Stimulated activated CD8-positive, alpha-beta memory T cell treated with anti-CD3 and anti-CD28 coated beads, Interleukin-15, amount 100 ng/mL, for 24 hours (primary cell): ENCODE results near the gene ACOT13.
"Not testable (repeated sequence)": the region's sequence is repeated elsewhere in the genome, so short reads cannot be mapped to it uniquely, and the experiment has no call there.

Experiments used
- DNase-seq: peaks from one replicate; pipeline ENCODE4 v3.0.0-alpha.2; 2020; ENCODE audit warnings: low read depth

Gene ACOT13

DNA sequence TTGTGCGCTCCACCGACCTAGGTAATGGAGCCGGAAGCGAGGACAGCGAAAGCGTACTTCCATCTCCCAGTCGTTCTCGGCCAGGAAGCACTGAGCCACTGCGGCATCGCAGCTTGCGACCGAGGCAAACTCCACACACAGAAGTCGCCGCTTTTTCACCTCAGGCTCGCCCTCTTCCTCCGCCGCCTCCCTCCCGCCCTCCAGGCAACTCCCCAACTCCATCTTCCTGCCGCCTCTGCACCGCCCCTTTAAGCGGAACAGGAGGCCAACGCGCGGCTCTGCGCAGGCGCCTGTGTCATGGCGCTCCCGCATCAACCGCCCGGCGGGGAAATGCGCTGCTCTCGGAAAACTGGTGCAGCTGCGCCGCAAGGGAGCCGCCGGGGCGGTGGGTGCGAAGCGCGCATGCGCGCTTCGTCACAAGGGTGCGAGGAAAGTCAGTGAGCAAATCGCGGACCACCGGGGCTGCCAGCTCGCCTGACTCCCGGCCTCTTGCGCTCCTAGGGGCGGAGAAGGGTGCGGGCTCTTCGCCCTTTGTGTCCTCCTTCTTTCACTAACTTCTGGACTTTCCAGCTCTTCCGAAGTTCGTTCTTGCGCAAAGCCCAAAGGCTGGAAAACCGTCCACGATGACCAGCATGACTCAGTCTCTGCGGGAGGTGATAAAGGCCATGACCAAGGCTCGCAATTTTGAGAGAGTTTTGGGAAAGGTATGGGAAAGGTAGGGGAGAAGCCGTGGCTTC is at the start of gene ACOT13, which contains the start of gene TDP2:
TSS of gene ACOT13 (plus strand) at position 437 of the 737 bp plus-strand sequence. CDS start at position 624, 187 bp downstream.
TSS of gene TDP2 (minus strand) at position 259 of the 737 bp plus-strand sequence. CDS start at position 222, 37 bp downstream.
- peak; percentile 87 for DNase-seq

GRCh38 chr6:24619661-24620060 is 47.2 kb upstream of the ACOT13 start:
- no peak for DNase-seq

GRCh38 chr6:24620637-24621036 is 46.2 kb upstream of the ACOT13 start:
- DNase-seq = no peak

DNA sequence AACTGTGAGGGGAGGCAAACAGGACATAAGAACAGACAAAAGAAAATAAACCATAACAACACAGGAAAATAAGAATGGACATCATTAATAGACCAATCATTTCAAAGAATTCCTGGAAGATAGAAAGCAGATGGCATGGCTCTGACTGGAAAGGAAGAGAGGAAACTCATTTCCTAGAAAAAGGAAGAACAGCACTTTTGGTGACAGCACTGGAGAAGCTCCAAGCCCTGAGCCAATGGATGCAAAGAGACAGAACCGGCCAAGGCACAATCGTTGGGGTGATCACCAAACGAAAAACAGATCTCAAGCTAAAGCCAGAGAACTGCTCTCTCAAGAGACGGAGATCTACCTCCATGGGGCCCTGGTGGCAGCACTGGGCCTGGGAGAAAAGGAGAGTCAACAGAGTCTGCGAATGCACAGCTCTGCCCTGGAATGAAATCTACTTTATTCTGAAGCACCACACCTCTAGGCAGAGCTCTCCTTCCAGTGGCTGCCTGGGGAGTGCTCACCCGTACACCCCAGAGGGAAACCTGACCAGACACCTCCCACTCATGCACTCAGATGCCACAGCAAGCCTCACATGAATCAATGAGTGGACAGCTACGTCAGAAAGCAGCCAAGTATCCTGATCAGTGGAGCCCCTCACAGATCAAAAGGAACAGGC is 45.1 kb upstream of the ACOT13 start:
- DNase-seq = no peak

- DNase-seq = no peak
These were observed 35.9 kb upstream of the ACOT13 start for GRCh38 chr6:24630856-24631505.

DNA sequence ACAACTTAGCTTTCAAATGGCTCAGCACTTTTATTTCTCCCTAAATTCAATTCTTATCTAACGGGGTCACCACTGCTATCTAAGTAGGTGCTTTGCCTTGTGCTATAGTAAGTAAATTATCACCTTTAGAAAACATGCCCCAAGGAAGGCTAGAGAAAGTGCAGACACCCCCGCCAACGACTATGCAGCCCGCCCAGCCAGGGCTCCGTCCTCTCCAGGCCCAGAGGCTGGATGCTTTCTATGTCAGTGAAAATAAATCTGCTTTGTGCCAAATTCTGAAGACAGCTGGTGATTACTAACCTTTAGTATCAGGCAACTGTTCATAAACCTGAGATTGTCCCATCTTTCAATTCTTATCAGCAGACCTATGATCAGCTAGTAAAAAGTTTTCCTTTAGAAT is 35.2 kb upstream of the ACOT13 start:
- DNase-seq = no peak

- DNase-seq = no peak
These were observed 34.3 kb upstream of the ACOT13 start for GRCh38 chr6:24632573-24632972.

DNA sequence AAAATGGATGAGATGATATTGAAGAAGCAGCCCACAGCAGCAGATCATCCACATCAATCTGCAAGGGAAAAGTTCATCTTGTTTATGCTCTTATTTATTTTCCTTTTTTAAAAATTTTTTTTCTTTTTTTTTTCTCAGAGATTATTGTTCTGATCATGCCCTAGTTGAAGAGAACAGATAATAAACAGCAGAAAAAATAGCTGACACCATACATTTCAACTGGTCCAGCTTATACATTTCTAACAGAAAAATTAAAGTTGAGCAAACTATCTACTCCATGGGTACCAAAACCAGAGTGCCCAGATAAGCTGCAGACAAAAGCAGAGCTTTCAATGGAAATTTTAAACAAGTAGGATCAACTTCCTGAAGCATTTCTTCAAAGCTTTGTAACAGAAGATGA is 30.2 kb upstream of the ACOT13 start:
- DNase-seq = no peak

DNA sequence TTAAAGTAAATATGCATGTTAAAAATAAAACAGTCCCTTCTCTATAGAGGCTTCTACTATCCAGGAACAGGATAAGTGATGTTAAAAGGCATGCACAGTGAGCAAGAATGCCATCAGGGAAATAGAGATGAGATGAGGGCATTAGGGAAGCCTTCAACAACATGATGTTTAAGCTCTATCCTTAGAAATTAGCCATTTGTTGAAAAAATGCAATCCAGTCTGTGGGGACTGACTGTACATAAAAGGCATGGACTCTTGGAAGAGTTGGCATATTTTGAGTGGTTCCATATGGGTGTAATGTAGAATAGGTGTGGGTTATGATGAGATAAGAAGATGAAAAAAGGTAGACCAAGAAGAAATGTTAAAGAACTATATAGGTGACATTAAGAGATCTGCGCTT is 26.7 kb upstream of the ACOT13 start:
- no peak for DNase-seq

- not testable (repeated sequence) for DNase-seq
These were observed 26.2 kb upstream of the ACOT13 start for GRCh38 chr6:24640631-24641030.

- no peak for DNase-seq
These were observed 24.8 kb upstream of the ACOT13 start for GRCh38 chr6:24642061-24642460.

DNA sequence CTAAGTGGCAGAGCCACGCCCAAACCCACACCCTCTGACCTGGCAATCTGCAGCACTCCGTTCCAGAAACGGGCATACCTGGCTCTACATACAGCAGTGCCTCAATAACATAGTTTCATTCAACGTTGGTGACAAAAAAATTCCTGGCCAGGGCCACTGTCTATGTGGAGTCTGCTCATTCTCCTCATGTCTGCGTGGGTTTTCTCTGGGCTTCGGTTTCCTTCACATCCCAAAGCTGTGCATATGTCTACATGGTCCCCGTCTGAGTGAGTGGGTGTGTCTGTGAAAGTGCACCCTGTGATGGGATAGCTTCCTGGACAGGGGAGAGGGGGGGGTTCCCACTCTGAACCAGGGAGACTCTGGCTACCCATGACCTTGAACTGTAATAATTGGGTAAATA is 23.0 kb upstream of the ACOT13 start:
- DNase-seq = no peak

DNA sequence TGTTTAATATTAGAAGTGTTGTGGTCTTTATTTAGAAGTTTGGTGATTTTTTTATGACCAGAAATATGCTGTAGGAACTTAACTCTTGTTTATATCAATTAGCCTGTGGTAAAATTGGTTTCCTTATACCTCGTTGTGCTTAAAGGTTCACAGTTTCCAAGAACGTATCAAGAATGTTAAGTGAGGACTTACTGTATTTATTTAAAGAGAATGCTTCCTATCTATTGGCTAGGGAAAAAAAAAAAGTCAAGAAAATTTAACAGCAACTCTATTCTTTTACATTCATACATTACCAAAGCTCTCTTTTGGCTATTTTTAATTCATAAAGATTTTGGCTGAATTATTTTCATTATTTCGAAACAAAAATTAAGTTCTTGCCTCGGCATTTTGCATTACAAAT is 22.5 kb upstream of the ACOT13 start:
- no peak for DNase-seq

DNA sequence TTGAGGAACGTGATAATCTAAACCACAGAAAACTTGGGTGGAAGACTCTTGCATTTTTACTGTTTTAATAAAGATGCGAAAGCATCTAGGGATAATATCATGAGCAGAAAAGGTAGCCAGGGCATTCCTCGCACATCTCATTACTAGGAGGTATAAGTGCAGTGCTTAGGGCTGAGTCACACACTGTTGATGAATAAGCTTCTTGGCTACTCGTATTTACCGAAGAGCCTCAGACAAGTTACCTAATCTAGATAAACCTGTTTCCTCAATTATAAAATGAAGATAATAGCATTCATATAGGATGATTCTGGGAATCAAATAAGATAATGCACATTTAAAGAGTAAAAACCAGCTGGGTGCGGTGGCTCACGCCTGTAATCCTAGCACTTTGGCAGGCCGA is 20.1 kb upstream of the ACOT13 start:
- no peak for DNase-seq

DNA sequence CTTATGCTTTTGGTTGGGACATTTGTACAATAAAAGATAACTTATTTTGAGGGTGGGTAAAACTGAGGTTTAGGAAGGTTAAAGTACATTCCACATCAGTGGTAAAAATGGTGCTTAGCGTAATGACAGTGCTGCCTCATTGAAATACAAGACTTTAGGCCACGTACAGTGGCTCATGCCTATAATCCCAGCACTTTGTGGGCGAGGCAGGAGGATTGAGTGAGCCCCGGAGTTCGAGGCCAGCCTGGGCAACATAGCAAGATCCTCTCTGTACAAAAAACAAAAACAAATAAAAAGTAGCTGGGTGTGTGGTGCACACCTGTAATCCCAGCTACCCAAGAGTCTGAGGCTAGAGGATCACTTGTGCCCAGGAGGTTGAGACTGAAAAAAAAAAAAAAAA is 18.6 kb upstream of the ACOT13 start:
- no peak for DNase-seq

- DNase-seq = no peak
These were observed 17.2 kb upstream of the ACOT13 start for GRCh38 chr6:24649691-24650090.

GRCh38 chr6:24650365-24650764 is 16.5 kb upstream of the ACOT13 start:
- DNase-seq = no peak

DNA sequence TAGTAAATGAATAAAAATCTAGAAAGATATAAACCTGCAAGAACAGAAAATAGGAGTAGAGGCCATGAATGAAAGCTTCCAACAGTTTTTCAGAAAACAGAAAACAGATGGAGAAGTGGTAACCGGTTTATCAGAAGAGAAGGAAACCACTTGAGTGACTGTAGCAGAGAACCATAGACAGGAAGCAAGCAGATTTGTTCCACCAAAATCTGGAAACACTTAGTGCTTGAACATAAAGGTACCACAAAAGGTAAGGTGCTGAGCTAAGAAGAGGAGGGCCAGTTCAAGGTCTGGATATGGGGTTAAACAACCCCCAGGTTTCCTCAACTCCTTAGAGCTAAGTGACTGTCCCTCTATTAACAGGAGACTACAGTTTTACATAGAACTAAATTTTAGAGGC is 11.7 kb upstream of the ACOT13 start:
- no peak for DNase-seq

DNA sequence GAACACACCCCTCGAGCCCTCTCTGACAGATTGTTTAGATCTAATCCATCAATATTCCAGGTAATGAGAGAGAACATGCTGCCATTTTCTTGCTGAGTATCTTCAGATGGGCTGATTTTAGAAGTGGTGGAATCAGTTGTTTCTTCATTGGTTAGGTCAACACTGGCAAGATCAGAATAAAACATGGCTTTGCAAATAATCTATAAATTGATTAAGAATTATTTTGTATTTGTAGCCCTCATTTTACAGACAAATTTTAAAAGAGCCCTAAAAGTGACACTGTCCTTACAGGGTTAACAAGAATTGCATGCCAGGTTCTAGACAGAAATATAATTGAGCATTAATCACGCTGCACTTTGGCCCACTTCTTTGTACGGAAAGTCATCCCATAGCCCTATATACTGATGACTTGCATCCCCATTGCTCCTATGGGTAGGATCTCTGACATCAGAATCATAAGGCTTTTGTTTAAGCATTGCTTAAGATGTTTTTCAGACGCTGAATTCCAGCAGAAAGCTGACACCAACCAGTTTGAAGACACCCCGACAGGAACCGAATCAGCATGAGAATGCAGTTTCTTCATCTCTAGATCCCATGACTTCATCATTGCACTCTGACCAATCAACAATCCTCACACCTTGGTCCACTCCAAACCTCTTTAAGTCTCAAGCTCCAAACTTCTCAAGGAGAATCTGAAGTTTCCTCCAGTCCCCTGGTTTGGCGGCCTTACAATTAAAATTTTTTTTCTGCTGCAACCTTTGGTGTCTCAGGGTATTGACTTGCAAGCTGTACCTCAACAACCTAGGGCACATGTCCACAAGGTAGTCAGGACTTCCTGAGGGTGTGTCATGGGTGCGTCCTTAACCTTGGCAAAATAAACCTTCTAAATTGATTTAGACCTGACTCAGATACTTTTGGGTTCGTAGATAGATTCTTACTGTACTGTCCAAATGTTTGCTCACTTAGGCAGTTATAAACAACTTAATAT is 8.0 kb upstream of the ACOT13 start:
- DNase-seq = no peak

DNA sequence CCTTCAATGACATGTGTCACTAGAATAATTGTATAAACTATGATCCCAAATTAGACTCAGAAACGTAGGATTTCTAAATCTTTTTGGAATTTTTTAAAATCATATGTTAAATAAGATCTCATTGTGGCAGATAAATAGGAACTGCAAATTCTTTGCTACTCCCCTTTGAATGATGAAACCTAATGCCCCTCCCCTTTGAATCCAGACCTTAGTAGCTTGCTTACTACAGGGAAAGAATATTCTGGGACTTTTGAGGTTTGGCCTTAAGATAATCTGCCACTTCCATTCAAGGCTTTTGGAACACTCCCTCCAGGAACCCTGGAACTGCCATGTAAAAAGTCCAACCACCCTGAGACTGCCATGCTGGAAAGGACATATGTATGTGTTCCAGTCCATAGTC is 7.3 kb upstream of the ACOT13 start:
- no peak for DNase-seq

DNA sequence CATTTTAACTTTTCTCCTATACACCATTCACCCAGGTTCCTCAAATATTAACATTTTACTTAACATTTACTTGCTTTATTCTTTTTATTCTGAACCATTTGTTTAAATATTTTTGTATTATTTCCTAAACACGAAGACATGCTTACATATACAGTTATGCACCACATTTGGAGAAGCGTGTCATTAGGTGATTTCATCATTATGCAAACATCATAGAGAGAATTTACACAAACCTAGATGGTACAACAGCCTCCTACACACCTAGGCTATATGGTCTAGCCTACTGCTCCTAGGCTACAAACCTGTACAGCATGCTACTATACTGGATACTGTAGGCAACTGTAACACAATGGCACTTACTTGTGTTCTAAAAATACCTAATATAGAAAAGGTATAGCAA is 6.8 kb upstream of the ACOT13 start:
- no peak for DNase-seq

DNA sequence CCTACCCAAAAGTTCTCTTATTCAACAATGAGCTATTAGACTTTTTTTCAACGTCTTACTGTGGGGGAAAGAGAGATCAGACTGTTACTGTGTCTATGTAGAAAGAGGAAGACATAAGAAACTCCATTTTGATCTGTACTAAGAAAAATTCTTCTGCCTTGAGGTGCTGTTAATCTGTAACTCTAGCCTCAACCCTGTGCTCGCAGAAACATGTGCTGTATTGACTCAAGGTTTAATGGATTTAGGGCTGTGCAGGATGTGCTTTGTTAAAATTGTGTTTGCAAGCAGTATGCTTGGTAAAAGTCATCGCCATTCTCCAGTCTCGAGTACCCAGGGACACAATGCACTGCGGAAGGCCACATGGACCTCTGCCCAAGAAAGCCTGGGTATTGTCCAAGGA is 5.1 kb upstream of the ACOT13 start:
- not testable (repeated sequence) for DNase-seq
